NCI-H2029 (cell line): ENCODE data around the gene INVS.
"Not testable (repeated sequence)": the region's sequence is repeated elsewhere in the genome, so short reads cannot be mapped to it uniquely, and the experiment has no call there.

Source experiments
- DNase-seq: peaks from one replicate; lab custom pipeline; 2025; lab: John Stamatoyannopoulos, UW

INVS gene

GRCh38 chr9:100322954-100323536, 224.0 kb downstream of the INVS start:
- DNase-seq = peak; percentile 24

GRCh38 chr9:100324594-100325200, 225.7 kb downstream of the INVS start:
- DNase-seq = peak; percentile 1

GRCh38 chr9:100338736-100339135, 239.7 kb downstream of the INVS start:
- not testable (repeated sequence) for DNase-seq

GRCh38 chr9:100340224-100340623, 241.2 kb downstream of the INVS start:
- DNase-seq = no peak

- DNase-seq = no peak
Observed at GRCh38 chr9:100341889-100342288, 242.8 kb downstream of the INVS start.

- DNase-seq = no peak
Observed at GRCh38 chr9:100346836-100347235, 247.8 kb downstream of the INVS start.

GRCh38 chr9:100350188-100350587, 251.1 kb downstream of the INVS start:
- no peak for DNase-seq
